ENCODE measurements around the gene MCL1. TPM values are rescaled to one million over a fixed set of nuclear protein-coding genes. Genes with fewer than 3 reads are reported as not detected.
"Not testable (repeated sequence)": the region's sequence is repeated elsewhere in the genome, so short reads cannot be mapped to it uniquely, and the experiment has no call there.

The MCL1 gene
- total RNA-seq, 4 donors from 2014 or later, result 505 to 845 (median 657) TPM

DNA sequence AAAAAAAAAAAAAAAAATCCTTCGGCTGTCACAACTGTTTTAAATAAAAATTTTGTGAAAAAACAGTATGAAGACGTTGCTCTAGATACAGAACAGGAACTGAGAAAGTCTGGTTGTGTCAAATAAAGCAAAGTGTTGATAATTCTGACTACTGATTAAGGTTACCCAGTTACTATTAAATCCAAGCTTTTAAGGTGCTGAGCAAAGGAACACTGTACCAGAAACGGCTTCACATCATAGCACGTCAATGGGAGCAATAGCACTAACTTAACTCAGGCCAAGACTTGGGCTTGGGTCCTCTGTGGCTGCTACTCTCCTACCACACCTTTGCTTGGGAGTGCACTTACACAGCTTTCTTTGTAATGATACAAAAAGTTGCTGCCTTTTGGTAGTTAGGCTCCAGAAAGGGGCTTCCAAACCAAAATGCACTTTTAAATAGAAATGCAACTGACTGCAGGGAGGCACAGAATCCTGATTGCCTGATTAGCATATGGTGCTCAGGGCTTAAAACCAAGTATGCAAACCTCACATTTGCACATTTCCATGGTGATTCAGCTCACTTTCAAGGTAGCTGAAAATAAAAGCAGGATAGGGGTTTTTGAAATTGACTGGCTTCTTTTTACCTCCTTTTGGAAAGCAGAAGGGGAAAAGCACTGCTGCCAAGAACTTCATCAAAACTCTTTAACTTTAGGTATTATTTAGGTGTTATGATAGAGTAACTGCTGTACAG lies 6.3 kb downstream of the MCL1 start:
- ATAC-seq (ENCODE audit: low FRiP score), result no peak
- no peak for DNase-seq (ENCODE audit: low spot score)
- TF ChIP-seq, protein P1, sequence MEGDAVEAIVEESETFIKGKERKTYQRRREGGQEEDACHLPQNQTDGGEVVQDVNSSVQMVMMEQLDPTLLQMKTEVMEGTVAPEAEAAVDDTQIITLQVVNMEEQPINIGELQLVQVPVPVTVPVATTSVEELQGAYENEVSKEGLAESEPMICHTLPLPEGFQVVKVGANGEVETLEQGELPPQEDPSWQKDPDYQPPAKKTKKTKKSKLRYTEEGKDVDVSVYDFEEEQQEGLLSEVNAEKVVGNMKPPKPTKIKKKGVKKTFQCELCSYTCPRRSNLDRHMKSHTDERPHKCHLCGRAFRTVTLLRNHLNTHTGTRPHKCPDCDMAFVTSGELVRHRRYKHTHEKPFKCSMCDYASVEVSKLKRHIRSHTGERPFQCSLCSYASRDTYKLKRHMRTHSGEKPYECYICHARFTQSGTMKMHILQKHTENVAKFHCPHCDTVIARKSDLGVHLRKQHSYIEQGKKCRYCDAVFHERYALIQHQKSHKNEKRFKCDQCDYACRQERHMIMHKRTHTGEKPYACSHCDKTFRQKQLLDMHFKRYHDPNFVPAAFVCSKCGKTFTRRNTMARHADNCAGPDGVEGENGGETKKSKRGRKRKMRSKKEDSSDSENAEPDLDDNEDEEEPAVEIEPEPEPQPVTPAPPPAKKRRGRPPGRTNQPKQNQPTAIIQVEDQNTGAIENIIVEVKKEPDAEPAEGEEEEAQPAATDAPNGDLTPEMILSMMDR (IDR thresholded peaks at IDR 0.05), result no peak

DNA sequence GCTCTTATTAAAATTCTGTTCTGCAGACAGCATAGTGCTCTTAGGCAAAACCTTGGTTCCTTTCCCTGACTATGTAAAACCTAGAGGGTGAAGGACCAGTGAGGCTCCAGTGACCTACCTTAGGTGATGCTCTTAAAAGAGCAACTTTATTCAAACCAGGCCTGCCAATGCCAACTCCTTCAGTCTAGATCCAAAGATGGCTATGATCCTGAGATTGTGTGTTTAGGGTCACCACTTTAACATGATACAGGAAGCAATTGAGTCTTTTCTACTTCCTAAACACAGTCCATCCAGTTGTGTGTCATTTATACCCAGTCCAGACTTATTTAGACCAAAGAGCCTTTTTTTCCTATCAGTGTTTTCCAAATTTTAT lies 10.8 kb downstream of the MCL1 start:
- DNase-seq (ENCODE audit: low spot score) (no peak), ATAC-seq (ENCODE audit: low FRiP score) (peak; percentile 2)
- TF ChIP-seq, protein P1 (IDR thresholded peaks at IDR 0.05), result no peak

- DNase-seq (ENCODE audit: low spot score) (no peak), ATAC-seq (ENCODE audit: low FRiP score) (peak; percentile 41)
- TF ChIP-seq, protein P1 (IDR thresholded peaks at IDR 0.05), result no peak
These were observed 11.5 kb downstream of the MCL1 start for GRCh38 chr1:150567717-150568593.

DNA sequence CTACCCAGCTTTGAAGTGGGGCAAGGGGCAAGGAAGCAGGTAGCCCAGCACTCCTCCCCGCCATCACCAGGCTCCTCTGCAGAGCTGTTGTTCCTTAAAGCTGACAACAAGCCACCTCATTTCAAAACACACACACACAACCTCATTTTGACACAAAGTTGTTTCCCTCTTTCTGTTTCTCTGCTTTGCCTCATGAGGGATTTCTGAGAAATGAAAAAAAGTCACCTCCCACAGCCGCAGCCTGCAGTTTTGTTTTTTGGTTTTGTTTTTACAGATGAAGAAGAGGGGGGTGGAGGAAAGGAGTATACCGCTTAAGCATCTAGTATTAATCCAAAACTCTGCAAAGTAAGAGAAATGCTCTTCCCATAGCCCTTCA lies 12.1 kb downstream of the MCL1 start:
- DNase-seq (ENCODE audit: low spot score) (no peak), ATAC-seq (ENCODE audit: low FRiP score) (no peak)
- TF ChIP-seq, protein P1 (IDR thresholded peaks at IDR 0.05), result no peak

DNA sequence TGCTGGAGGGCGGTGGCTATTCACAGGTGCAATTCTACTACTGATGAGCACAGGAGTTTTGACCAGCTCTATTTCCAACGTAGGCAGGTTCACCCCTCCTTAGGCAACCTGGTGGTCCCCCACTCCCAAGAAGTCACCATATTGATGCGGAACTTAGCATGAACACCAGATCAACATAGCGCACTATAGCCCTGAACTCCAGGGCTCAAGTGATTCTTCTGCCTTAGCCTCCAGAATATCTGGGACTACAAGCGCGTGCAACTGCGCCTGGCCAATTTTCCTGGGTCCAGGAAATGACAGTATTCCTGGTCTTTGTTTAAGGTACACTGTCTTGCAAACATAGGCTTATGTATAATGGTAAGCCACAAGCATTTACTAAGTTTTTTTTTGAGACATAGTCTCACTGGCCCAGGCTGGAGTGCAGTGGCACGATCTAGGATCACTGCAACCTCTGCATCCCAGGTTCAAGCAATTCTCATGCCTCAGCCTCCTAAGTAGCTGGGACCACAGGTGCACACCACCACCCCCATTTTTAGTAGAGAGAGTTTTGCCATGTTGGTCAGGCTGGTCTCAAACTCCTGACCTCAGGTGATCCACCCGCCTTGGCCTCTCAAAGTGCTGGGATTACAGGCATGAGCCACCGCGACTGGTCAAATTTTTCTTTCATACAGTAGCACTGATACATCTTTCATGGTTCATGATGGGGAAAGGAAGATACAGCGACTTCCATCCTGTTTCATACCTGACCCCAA lies 12.6 kb downstream of the MCL1 start:
- ATAC-seq (ENCODE audit: low FRiP score) (no peak), DNase-seq (ENCODE audit: low spot score) (no peak)
- TF ChIP-seq, protein P1 (IDR thresholded peaks at IDR 0.05), result no peak

GRCh38 chr1:150565240-150565991 lies 14.0 kb downstream of the MCL1 start:
- ATAC-seq (ENCODE audit: low FRiP score); DNase-seq (ENCODE audit: low spot score): not testable (repeated sequence)
